HEK293T (cell line): Measurements from ENCODE around the gene GINS2.

ENCODE experiments used
- ARNT ChIP-seq: fragments of 450-650 bp; IDR thresholded peaks from 2 replicates; pipeline ENCODE4 v1.6.1; 2017; ENCODE audit warnings: mild to moderate bottlenecking
- ELF4 ChIP-seq: fragments of 450-650 bp; IDR thresholded peaks from 2 replicates; pipeline ENCODE4 v1.6.1; 2017; ENCODE audit warnings: antibody characterized with exemption
- FOXK2 ChIP-seq: fragments of 450-650 bp; IDR thresholded peaks from 2 replicates; pipeline ENCODE4 v1.6.1; 2016; ENCODE audit warnings: mild to moderate bottlenecking
- LEF1 ChIP-seq: fragments of 450-650 bp; IDR thresholded peaks from 2 replicates; pipeline ENCODE4 v1.6.1; 2017; ENCODE audit warnings: mild to moderate bottlenecking, borderline replicate concordance
- TARDBP ChIP-seq: fragments of 450-650 bp; IDR thresholded peaks from 2 replicates; pipeline ENCODE4 v1.6.1; 2016

- TF ChIP-seq LEF1 (no peak), ARNT (no peak), FOXK2 (no peak), TARDBP (no peak), ELF4 (no peak)
These were observed 27.4 kb upstream of the GINS2 start for GRCh38 chr16:85716022-85716679.
